Activated T-helper 2 cell treated with anti-CD3 and anti-CD28 coated beads, Interferon-gamma antibody, Interleukin-2, Interleukin-4, amounts not matched to agents 10 μg/mL and 5 μg/mL and 100 μg/mL, durations not matched to agents 14 hours and 24 hours and 36 hours (primary cell): ENCODE results near the gene GHR. TPM values are rescaled to one million over a fixed set of nuclear protein-coding genes. Genes with fewer than 3 reads are reported as not detected.
"Not testable (repeated sequence)": the region's sequence is repeated elsewhere in the genome, so short reads cannot be mapped to it uniquely, and the experiment has no call there.

Source experiments
- DNase-seq: peaks from one replicate; pipeline ENCODE4 v3.0.0; 2021; ENCODE audit warnings: low spot score
- H3K27ac Mint-ChIP-seq: one replicate; pipeline ENCODE4 v1.8.0; 2021; ENCODE audit warnings: mixed read lengths
- H3K27me3 Mint-ChIP-seq: one replicate; pipeline ENCODE4 v1.8.0; 2021; ENCODE audit warnings: low read depth, mixed read lengths
- H3K36me3 Mint-ChIP-seq: one replicate; pipeline ENCODE4 v1.8.0; 2021; ENCODE audit warnings: low read depth, mixed read lengths
- H3K4me1 Mint-ChIP-seq: one replicate; pipeline ENCODE4 v1.8.0; 2021; ENCODE audit warnings: low read depth, mixed read lengths
- H3K4me3 Mint-ChIP-seq: one replicate; pipeline ENCODE4 v1.8.0; 2021; ENCODE audit warnings: low read depth, mild to moderate bottlenecking, moderate library complexity, mixed read lengths
- H3K9me3 Mint-ChIP-seq: one replicate; pipeline ENCODE4 v1.8.0; 2021; ENCODE audit warnings: mixed read lengths
- intact Hi-C: fragments of 100-400 bp; cut with micrococcal nuclease; formaldehyde crosslinking; loops from one replicate; pipeline ENCODE4 v1.15.1; 2023
- total RNA-seq: library from RNA; stranded (reverse); gene quantifications from 2 replicates; pipeline ENCODE4 v1.2.3, GENCODE V29; 2022

The GHR gene
- total RNA-seq, 1 donor from 2014 or later = not detected

DNA sequence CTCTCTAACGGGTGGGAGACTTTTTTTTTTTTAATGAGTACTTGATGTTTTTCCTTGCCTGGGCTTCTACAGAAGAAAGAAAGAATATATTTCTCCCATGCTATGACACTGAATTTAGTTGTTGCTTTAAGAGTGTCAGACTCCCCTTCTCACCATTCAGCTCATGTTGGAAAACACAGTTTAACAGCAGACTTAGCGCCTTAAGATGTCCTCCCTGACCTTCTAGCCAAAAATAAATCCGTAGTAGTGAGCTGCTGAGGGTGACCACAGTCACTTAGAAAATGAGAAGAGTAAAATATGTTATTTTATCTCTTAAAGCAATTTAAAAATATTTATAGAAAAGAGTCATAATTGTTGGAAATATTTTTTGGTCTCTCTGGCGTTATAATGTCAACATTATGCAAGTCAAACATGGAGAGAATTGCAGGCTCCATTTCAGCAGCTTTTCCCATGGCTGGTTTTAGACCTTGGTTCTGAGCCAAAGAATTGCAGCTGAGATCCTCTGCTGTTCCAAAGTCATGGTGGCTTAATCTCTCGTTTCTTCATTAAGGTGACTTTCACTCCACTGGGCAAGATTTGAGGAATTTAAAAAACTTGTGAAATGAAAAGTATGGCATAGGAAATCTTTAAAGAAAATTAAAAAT, 143.5 kb downstream of the GHR start:
- Mint-ChIP-seq H3K4me3 (no peak overlapping the region), H3K27me3 (peaks cover 1% of the 10 kb centered on the region), H3K4me1 (no peaks in the 10 kb centered on the region), H3K27ac (no peak overlapping the region), H3K9me3 (no peaks in the 10 kb centered on the region), H3K36me3 (no peaks in the 10 kb centered on the region)
- intact Hi-C loops = no loop called here
- no peak for DNase-seq

DNA sequence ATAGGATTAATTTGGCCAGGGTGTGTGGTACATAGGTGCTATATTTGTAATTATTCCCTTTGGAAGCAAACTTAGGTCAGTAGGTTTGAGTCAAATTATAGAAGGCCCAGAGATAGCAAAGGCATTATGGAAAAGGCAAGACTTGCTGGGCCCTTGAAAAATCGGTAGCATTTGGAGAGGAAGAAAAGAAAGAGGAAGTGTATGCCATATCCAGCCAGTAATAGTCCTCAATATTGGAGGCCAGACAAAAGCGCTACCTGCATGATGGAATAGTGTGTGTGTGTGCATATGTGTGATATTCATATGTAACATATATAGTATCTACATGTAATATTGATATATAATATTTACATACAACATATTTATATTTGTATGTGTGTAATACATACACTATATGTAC, 146.1 kb downstream of the GHR start:
- Mint-ChIP-seq H3K4me1 (no peaks in the 10 kb centered on the region), H3K9me3 (no peaks in the 10 kb centered on the region), H3K27me3 (peaks cover 1% of the 10 kb centered on the region), H3K27ac (no peak overlapping the region), H3K4me3 (no peak overlapping the region), H3K36me3 (no peaks in the 10 kb centered on the region)
- intact Hi-C loops = no loop called here
- no peak for DNase-seq

DNA sequence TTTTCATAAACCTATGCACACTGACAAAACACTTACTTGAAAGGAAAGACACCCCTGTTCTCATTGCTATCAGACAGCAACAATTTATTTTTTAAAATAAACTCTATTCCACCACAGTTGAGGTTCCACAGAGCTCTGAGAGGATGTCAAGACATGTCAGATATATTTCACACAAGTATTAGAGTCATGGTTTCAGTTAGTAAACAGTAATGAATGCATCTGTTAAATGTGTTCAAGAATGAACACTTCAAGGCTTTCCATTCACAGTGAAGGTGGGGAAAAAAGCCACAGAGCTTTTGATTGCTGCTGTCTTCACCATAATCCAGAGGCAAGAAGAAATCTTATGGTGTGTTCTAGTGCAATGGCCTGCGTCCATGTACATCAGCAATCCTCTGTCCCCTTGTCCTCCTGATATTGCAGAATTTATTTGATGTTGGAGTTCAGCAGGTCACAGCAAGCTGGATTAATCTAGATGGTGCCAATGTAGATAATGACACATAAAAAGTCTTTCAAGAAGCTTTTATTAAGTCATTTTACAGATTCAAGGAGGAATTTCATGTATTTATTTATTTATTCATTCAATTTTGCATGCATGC, 146.8 kb downstream of the GHR start:
- H3K4me3 Mint-ChIP-seq = no peak overlapping the region
- H3K4me1 Mint-ChIP-seq = no peaks in the 10 kb centered on the region
- H3K27ac Mint-ChIP-seq = no peak overlapping the region
- H3K27me3 Mint-ChIP-seq = peaks cover 1% of the 10 kb centered on the region
- no peaks in the 10 kb centered on the region for H3K36me3 Mint-ChIP-seq
- intact Hi-C loops = no loop called here
- DNase-seq = no peak
- no peaks in the 10 kb centered on the region for H3K9me3 Mint-ChIP-seq

DNA sequence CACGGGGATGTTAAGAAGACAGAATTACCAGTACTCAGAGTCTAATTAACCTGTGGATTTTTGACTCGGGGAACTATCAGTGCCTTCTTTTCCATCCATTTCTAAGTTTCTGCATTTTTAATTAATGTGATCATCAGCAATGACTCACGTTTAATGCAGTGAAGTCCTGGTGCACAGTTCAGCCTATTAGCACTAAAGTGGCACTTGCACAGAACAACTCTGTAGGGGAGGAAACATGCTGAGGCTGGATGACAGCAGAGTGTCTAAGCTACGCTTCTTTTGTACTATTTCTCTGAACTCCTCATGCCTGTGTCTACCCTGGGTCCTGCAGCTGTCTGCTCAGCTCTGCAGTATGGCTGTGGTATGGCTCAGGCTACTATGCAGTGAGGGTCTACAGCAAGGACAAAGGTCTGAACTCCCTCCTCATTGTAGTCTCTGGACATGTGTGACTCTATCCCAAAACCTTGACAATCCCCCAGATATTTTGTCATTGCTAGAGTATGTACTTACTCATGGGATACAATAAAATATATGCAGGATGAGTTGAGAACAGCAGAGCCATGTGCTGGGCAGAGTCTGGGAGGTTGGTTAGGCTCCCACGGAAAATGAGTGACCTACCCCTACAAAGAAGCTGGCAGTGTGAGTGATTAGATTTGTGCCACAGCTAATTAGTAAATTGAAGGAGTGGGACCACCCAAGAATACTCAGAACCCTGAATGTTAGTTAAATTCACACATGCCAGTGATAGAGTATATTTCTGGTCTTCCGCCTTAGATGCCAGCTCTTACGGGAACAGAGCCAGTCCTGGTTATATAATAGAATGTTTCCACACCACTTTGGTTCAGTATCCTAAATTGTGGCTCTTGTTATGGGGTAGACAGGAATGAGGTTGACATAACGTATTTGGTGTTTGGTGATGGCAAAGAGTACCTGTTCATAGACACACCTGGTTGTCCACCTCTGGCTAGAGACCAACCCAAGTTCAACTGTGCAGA, 148.0 kb downstream of the GHR start:
- H3K27ac Mint-ChIP-seq = no peak overlapping the region

DNA sequence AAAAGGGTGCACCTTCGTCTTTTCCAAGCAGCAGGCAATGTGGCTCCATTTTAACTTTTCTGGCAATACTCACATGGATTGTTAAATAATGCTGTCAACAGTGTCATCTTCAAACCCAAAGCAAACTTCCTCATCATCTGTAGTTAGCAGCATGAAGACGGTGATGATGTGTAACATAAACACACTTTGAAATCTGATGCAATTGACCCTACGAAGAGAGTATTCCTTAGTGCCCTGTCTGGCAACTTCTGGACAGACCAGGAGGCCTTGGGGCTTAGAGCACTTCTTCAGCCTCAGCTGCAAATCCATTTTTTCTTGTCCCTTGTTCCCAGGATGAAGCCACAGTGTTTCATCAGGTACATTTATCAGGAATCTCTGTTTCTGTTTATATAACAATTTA, 149.1 kb downstream of the GHR start:
- Mint-ChIP-seq H3K9me3 (no peaks in the 10 kb centered on the region), H3K36me3 (no peaks in the 10 kb centered on the region), H3K4me3 (no peak overlapping the region), H3K27ac (no peak overlapping the region), H3K4me1 (no peaks in the 10 kb centered on the region), H3K27me3 (peaks cover 3% of the 10 kb centered on the region)
- intact Hi-C loops = no loop called here
- no peak for DNase-seq

More for the DNA sequence above, 148.0 kb downstream of the GHR start:
- Mint-ChIP-seq H3K4me1 (no peaks in the 10 kb centered on the region), H3K4me3 (no peak overlapping the region), H3K9me3 (no peaks in the 10 kb centered on the region), H3K27me3 (peaks cover 1% of the 10 kb centered on the region), H3K36me3 (no peaks in the 10 kb centered on the region)
- intact Hi-C loops = no loop called here
- no peak for DNase-seq

DNA sequence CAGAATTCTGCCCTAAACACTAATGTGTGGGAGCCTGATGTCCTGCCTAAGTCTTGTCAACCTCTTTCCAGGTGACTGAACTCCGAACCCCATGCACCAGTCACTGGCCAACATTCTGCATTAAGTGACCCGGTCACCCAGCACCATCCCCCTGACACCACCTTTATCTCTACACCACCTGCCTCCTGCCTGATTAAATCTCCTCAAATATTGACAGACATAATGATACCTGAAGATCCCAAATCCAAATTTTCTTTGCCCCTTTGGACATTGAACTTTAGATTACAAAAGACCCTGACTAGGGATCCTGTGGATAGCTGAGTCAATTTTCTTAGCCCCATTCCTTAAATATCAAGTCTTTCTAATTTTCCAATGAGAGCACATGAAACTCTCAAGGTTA, 150.1 kb downstream of the GHR start:
- Mint-ChIP-seq H3K27me3 (peaks cover 3% of the 10 kb centered on the region), H3K27ac (no peak overlapping the region), H3K4me1 (no peaks in the 10 kb centered on the region), H3K9me3 (no peaks in the 10 kb centered on the region), H3K4me3 (no peak overlapping the region), H3K36me3 (no peaks in the 10 kb centered on the region)
- no peak for DNase-seq
- intact Hi-C loops = no loop called here

DNA sequence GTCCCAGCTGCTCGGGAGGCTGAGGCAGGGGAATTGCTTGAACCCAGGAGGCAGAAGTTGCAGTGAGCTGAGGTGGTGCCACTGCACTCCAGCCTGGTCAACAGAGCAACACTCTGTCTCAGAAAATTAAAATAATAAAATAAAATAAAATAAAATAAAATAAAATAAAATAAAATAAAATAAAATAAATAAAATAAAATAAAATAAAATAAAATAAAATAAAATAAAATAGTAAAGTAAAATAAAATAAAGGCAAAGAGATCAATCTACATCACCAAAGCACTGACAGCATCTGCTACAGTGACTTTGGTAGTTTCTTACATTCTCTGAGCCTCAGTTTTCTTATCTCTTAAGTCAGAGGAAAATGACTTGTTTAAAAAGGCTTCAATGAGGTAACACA, 152.7 kb downstream of the GHR start:
- H3K27me3 Mint-ChIP-seq, H3K36me3 Mint-ChIP-seq, intact Hi-C loops, H3K27ac Mint-ChIP-seq, H3K4me1 Mint-ChIP-seq, DNase-seq, H3K4me3 Mint-ChIP-seq, H3K9me3 Mint-ChIP-seq: not testable (repeated sequence)

DNA sequence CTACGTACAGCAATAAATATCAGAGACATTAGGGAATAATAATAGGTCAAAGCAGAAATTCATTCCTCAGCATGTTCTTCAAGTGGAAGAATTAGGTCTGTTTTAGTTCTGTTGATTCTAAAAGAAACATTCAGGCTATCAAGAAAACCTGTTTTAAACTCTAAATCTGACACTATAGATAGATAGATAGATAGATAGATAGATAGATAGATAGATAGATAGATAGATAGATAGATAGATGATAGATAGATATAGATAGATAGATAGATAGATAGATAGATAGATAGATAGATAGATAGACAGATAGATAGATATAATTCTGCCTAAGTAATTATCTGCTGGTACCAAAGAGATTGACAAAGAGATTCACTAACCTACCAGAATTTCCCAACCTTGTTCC, 155.7 kb downstream of the GHR start:
- DNase-seq, H3K36me3 Mint-ChIP-seq, intact Hi-C loops, H3K27ac Mint-ChIP-seq, H3K9me3 Mint-ChIP-seq, H3K4me3 Mint-ChIP-seq, H3K27me3 Mint-ChIP-seq, H3K4me1 Mint-ChIP-seq: not testable (repeated sequence)

DNA sequence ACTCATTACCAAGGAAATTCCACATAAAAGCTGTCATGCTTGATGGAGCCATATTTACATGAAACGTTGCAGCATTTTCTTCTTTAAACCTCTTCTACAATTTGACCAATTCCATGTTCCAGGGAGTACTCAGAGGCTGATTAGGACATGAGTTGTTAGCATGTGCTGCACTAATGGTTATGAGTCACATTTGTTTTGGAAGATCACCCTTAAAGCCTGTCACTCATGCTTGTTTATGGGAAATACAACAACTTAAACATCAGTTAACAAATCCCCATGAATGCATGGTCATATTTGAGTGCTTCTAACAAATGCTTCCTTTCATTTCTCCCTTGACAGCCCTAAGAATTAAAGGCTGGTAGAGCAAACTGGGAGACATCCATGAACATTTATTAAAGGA, 156.1 kb downstream of the GHR start:
- Mint-ChIP-seq H3K36me3 (no peaks in the 10 kb centered on the region), H3K9me3 (no peaks in the 10 kb centered on the region)
- intact Hi-C loops = no loop called here

DNA sequence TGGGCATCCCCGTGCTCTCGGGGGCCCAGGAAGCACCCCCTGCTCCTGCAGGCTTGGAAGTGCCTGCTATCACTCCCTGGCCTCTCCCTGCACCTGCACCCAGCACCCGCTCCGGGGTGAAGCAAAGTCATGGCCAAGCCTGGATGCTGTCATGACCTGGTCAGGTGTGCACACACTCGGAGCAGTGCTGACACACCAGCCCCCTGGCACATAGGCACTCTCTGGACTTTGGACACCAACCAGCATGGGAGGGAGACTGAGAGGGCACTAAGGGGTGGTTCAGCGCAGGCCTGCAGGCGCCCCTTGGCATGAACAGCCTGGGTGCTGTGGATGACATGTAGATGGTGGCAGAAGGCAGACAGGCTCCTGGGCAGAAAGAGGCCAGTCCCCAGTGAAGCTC, 158.6 kb downstream of the GHR start:
- no peaks in the 10 kb centered on the region for H3K36me3 Mint-ChIP-seq
- no peaks in the 10 kb centered on the region for H3K4me1 Mint-ChIP-seq
- H3K27ac Mint-ChIP-seq = no peak overlapping the region
- H3K27me3 Mint-ChIP-seq = peaks cover 11% of the 10 kb centered on the region
- intact Hi-C loops = loop anchor here (10.0 kb wide), 1 partner anchor 183 kb away; no protein-coding TSS in a partner anchor
- no peak for DNase-seq
- no peaks in the 10 kb centered on the region for H3K9me3 Mint-ChIP-seq
- H3K4me3 Mint-ChIP-seq = no peak overlapping the region

More for the DNA sequence above, 156.1 kb downstream of the GHR start:
- Mint-ChIP-seq H3K4me1 (no peaks in the 10 kb centered on the region), H3K4me3 (no peak overlapping the region), H3K27ac (no peak overlapping the region), H3K27me3 (peaks cover 5% of the 10 kb centered on the region)
- no peak for DNase-seq

DNA sequence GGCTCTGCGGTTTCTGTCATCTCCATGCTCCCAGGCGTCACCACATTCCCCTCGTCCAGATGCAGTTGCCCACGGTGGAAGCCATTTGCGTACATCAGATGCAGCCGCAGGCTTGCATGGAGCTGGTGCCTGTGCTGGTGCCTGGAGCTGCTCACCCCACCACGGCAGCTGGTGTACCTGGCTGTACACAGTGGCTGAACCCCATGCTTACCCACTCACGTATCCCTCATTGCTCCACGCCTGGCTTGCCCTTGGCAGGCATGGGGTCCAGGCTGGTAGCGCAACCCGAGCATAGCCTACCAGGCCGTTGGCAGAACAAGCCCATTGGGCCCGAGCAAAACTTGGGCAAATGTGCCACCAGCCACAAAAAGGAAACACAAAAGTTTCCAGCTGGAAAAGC, 159.5 kb downstream of the GHR start:
- H3K36me3 Mint-ChIP-seq = no peaks in the 10 kb centered on the region
- H3K27me3 Mint-ChIP-seq = peaks cover 12% of the 10 kb centered on the region
- intact Hi-C loops = loop anchor here (10.0 kb wide), 1 partner anchor 182 kb away; no protein-coding TSS in a partner anchor
- H3K4me3 Mint-ChIP-seq = no peak overlapping the region
- no peak overlapping the region for H3K27ac Mint-ChIP-seq
- H3K4me1 Mint-ChIP-seq = no peaks in the 10 kb centered on the region
- DNase-seq = no peak
- H3K9me3 Mint-ChIP-seq = no peaks in the 10 kb centered on the region

DNA sequence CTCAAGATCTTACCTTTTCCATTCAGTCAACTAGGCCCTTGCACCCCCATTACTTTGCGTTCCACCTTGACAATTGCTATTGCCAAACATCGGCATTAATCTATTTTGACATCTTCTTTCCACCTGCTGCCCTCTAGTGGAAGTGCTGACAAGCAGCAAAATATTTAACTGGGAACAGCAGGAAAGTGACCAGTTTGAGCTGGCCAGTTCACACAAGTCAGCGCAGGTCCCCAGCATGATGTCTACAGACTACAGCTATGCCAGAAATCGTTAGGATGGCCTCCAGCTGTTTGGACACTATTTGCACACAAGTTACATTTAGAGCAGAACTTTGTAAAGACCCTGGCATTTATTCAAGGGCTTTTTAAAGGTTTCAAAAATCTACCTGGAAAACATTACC, 160.1 kb downstream of the GHR start:
- Mint-ChIP-seq H3K27me3 (peaks cover 12% of the 10 kb centered on the region), H3K9me3 (no peaks in the 10 kb centered on the region), H3K4me1 (no peaks in the 10 kb centered on the region), H3K4me3 (no peak overlapping the region), H3K36me3 (no peaks in the 10 kb centered on the region), H3K27ac (no peak overlapping the region)
- intact Hi-C loops = loop anchor here (10.0 kb wide), 1 partner anchor 181 kb away; no protein-coding TSS in a partner anchor
- peak; percentile 12 for DNase-seq

DNA sequence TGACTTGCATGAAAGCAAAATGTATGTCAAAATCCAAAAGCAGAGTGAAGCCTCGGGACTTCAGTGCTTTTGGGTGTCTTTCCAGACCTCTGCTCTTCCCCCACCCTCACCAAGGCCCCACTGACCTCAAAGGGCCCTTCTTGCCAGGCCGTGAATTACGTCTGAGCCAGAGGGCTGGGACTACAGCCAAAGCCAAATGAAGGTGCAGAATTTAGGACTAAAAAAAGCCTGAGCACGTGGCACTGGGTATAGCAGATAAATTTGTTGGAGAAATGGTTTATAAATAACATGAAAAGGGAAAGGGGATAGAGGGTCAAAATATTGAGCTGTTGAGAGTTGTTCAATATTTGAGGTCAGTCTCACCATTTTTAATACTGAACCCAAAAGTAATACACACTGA, 163.4 kb downstream of the GHR start:
- H3K9me3 Mint-ChIP-seq = no peaks in the 10 kb centered on the region
- no peaks in the 10 kb centered on the region for H3K4me1 Mint-ChIP-seq
- peaks cover 33% of the 10 kb centered on the region for H3K27me3 Mint-ChIP-seq
- no peak overlapping the region for H3K27ac Mint-ChIP-seq
- intact Hi-C loops = loop anchor here (10.0 kb wide), 1 partner anchor 178 kb away; no protein-coding TSS in a partner anchor
- no peak overlapping the region for H3K4me3 Mint-ChIP-seq
- no peaks in the 10 kb centered on the region for H3K36me3 Mint-ChIP-seq
- DNase-seq = no peak
